HepG2 (cell line): ENCODE data around the gene CAPRIN2. TPM values are rescaled to one million over a fixed set of nuclear protein-coding genes. Genes with fewer than 3 reads are reported as not detected.
A peak's percentile ranks its signal among the peaks of the same experiment; 100 is the strongest.

ENCODE experiments used
- ARID5B ChIP-seq: IDR thresholded peaks from 2 replicates; pipeline ENCODE4 v1.4.0; 2020; ENCODE audit warnings: mild to moderate bottlenecking, missing genetic modification reagents
- ATM ChIP-seq: fragments of 450-650 bp; IDR thresholded peaks from 2 replicates; pipeline ENCODE4 v1.7.1; 2017; ENCODE audit warnings: mild to moderate bottlenecking, borderline replicate concordance
- ISX ChIP-seq: sonication (generic); formaldehyde crosslinking; conservative IDR thresholded peaks from 2 replicates; pipeline ENCODE4 v1.5.0; 2020; ENCODE audit warnings: missing genetic modification reagents
- KDM3A ChIP-seq: IDR thresholded peaks from 2 replicates; pipeline ENCODE4 v1.6.1; 2018; ENCODE audit warnings: low read depth, missing compliant biosample characterization
- MED13 ChIP-seq: sonication (generic); formaldehyde crosslinking; IDR thresholded peaks from 2 replicates; pipeline ENCODE4 v1.5.0; 2020; ENCODE audit warnings: missing genetic modification reagents
- TBL1XR1 ChIP-seq: fragments of 150-350 bp; IDR thresholded peaks from 2 replicates; pipeline ENCODE4 v1.6.1; 2014; ENCODE audit warnings: borderline replicate concordance, low read length; ENCODE audit not compliant: partially characterized antibody
- ZNF263 ChIP-seq: sonication (generic); formaldehyde crosslinking; IDR thresholded peaks from 2 replicates; pipeline ENCODE4 v1.4.0; 2020; ENCODE audit warnings: missing genetic modification reagents
- ZNF318 ChIP-seq: sonication (generic); formaldehyde crosslinking; IDR thresholded peaks from 2 replicates; pipeline ENCODE4 v1.4.0; 2020; ENCODE audit warnings: mild to moderate bottlenecking, missing genetic modification reagents
- ZNF432 ChIP-seq: sonication (generic); formaldehyde crosslinking; IDR thresholded peaks from 2 replicates; pipeline ENCODE4 v1.5.0; 2020; ENCODE audit warnings: missing genetic modification reagents, mild to moderate bottlenecking, borderline replicate concordance
- ZNF670 ChIP-seq: sonication (generic); formaldehyde crosslinking; IDR thresholded peaks from 2 replicates; pipeline ENCODE4 v1.8.0; 2022; ENCODE audit warnings: mild to moderate bottlenecking, missing genetic modification reagents, borderline replicate concordance
- ZNF747 ChIP-seq: sonication (generic); formaldehyde crosslinking; IDR thresholded peaks from 2 replicates; pipeline ENCODE4 v1.8.1; 2023; ENCODE audit warnings: missing genetic modification reagents, mild to moderate bottlenecking, borderline replicate concordance
- ZNF883 ChIP-seq: sonication (generic); formaldehyde crosslinking; IDR thresholded peaks from 2 replicates; pipeline ENCODE4 v1.5.1; 2020; ENCODE audit warnings: mild to moderate bottlenecking, missing genetic modification reagents; ENCODE audit errors: not compliant biosample characterization
- polyA plus RNA-seq, 8 experiments: library from polyadenylated mRNA; depleted of rRNA in 3 of 8; stranded (reverse) in 7 of 8; unstranded in 1 of 8; fragments of >200 nt; fragmentation: Illumina TruSeq in 4 of 8; extraction: Trizol in 4 of 8; gene quantifications; 2 replicates each; pipeline versions ENCODE4 v1.2.1 to v1.2.3, GENCODE V29; 2011 to 2016; ENCODE audit warnings: low read depth in 4 of 8, missing spikeins in 1 of 8, mixed read lengths in 1 of 8; ENCODE audit not compliant: insufficient read depth in 1 of 8
- total RNA-seq, 5 experiments: library from RNA; depleted of rRNA; stranded (reverse); fragments of >200 nt; fragmentation: Illumina TruSeq; extraction: Trizol; gene quantifications; 2 replicates each; pipeline ENCODE4 v1.2.3, GENCODE V29; 2016; ENCODE audit warnings: low read depth in 1 of 5
- TF ChIP-seq, protein P1 (sequence below): sonication (generic); formaldehyde crosslinking; IDR thresholded peaks from 2 replicates; pipeline ENCODE4 v1.8.0; 2023; ENCODE audit warnings: mild to moderate bottlenecking, missing genetic modification reagents

Gene CAPRIN2
- total and polyA plus RNA-seq, 2 of the 13 experiments (the other 11 are each of a cell fraction or from before 2014, with no cell fraction given) = 21.7 to 30.6 TPM

GRCh38 chr12:30695199-30696102, 59.3 kb downstream of the CAPRIN2 start, which contains the start of gene IPO8 (continued):
- TF ChIP-seq ZNF318 = no peak
- TF ChIP-seq ISX = no peak
- no peak for TF ChIP-seq MED13 (CRISPR knock-in tag)
- no peak for TF ChIP-seq ATM
- TF ChIP-seq ZNF747 (CRISPR knock-in tag) = no peak
- TF ChIP-seq TBL1XR1 = no peak
- peak; percentile 2; the same call in 1 of the 2 replicates for TF ChIP-seq ARID5B (CRISPR knock-in tag)
- no peak for TF ChIP-seq ZNF670 (CRISPR knock-in tag)
- TF ChIP-seq, protein P1, sequence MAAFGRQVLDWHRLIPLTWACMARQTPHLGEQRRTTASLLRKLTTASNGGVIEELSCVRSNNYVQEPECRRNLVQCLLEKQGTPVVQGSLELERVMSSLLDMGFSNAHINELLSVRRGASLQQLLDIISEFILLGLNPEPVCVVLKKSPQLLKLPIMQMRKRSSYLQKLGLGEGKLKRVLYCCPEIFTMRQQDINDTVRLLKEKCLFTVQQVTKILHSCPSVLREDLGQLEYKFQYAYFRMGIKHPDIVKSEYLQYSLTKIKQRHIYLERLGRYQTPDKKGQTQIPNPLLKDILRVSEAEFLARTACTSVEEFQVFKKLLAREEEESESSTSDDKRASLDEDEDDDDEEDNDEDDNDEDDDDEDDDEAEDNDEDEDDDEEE = no peak
- TF ChIP-seq KDM3A (CRISPR knock-in tag) = no peak
- no peak for TF ChIP-seq ZNF263 (CRISPR knock-in tag)
- TF ChIP-seq ZNF432 (CRISPR knock-in tag) = no peak
- TF ChIP-seq ZNF883 (CRISPR knock-in tag) = no peak
